T-cell (primary cell): ENCODE results near the gene DHDDS. TPM values are rescaled to one million over a fixed set of nuclear protein-coding genes. Genes with fewer than 3 reads are reported as not detected.

Experiments
- ATAC-seq, 4 experiments: fragments of 200-7000 bp in 3 of 4; fragments of 150-1000 bp in 1 of 4; cut with Tn5 transposase; replicated peaks in 1 of 4; 1 replicate in 3 of 4; 2 replicates in 1 of 4; pipeline ENCODE4 v1.10.0; 2021; ENCODE audit warnings: moderate library complexity in 3 of 4, mild to moderate bottlenecking in 2 of 4, moderate number of reproducible peaks in 1 of 4
- CTCF ChIA-PET, 2 donors: fragments of 300-600 bp; sonication (Branson Sonifier 250); formaldehyde crosslinking; loops; one replicate each; lab custom pipeline; 2022; ENCODE audit warnings: antibody characterized with exemption in 2 of 2; lab: Charles Lee
- POLR2A ChIA-PET, 2 donors: fragments of 300-600 bp; sonication (Branson Sonifier 250); formaldehyde crosslinking; loops; one replicate each; lab custom pipeline; 2022; ENCODE audit warnings: antibody characterized with exemption in 2 of 2; lab: Charles Lee
- DNase-seq, 35 experiments: peaks; one replicate each; pipeline versions ENCODE4 v3.0.0 to v3.0.0-alpha.2; 2013 to 2023
- H3K27ac ChIP-seq: one replicate; pipeline ENCODE4 v1.5.1; 2013; ENCODE audit warnings: low read length
- H3K27me3 ChIP-seq, 2 experiments: replicated peaks in 1 of 2; 1 replicate in 1 of 2; 2 replicates in 1 of 2; pipeline versions ENCODE4 v1.6.1 to v1.7.0; 2013; ENCODE audit warnings: low read length in 1 of 2, mixed read lengths in 1 of 2; ENCODE audit not compliant: control insufficient read depth in 2 of 2, insufficient read depth in 2 of 2; ENCODE audit errors: extremely low read depth in 1 of 2
- H3K36me3 ChIP-seq, 2 donors: 1 replicate in 1 of 2; 2 replicates in 1 of 2; pipeline versions ENCODE4 v1.6.1 to v1.7.0; 2013; ENCODE audit warnings: low read length in 1 of 2; ENCODE audit not compliant: control insufficient read depth in 2 of 2, insufficient read depth in 1 of 2; ENCODE audit errors: extremely low read depth in 1 of 2
- H3K4me1 ChIP-seq, 2 experiments: 1 replicate in 1 of 2; 2 replicates in 1 of 2; pipeline versions ENCODE4 v1.6.1 to v1.7.0; 2013; ENCODE audit warnings: low read length in 2 of 2, mixed read lengths in 1 of 2; ENCODE audit not compliant: insufficient read depth in 2 of 2, control insufficient read depth in 1 of 2; ENCODE audit errors: extremely low read depth in 1 of 2
- H3K4me3 ChIP-seq, 2 donors: 1 replicate in 1 of 2; 2 replicates in 1 of 2; pipeline versions ENCODE4 v1.5.1 to v1.7.0; 2013; ENCODE audit warnings: mild to moderate bottlenecking in 2 of 2, low read length in 1 of 2, moderate library complexity in 1 of 2; ENCODE audit not compliant: control insufficient read depth in 1 of 2; ENCODE audit errors: extremely low read depth in 1 of 2
- H3K9me3 ChIP-seq: 2 replicates; pipeline ENCODE4 v1.7.0; 2013
- H3K27ac Mint-ChIP-seq, 2 donors: one replicate each; pipeline ENCODE4 v1.8.0; 2020 to 2021; ENCODE audit warnings: mild to moderate bottlenecking in 2 of 2, mixed read lengths in 2 of 2
- H3K27me3 Mint-ChIP-seq, 2 donors: one replicate each; pipeline ENCODE4 v1.8.0; 2021 to 2022; ENCODE audit warnings: mixed read lengths in 2 of 2
- H3K36me3 Mint-ChIP-seq: one replicate; pipeline ENCODE4 v1.8.0; 2021; ENCODE audit warnings: mixed read lengths
- H3K4me1 Mint-ChIP-seq, 3 donors: one replicate each; pipeline ENCODE4 v1.8.0; 2020 to 2022; ENCODE audit warnings: mixed read lengths in 3 of 3, mild to moderate bottlenecking in 1 of 3
- H3K4me3 Mint-ChIP-seq, 3 donors: one replicate each; pipeline ENCODE4 v1.8.0; 2020 to 2022; ENCODE audit warnings: mild to moderate bottlenecking in 3 of 3, mixed read lengths in 3 of 3, moderate library complexity in 3 of 3
- H3K9me3 Mint-ChIP-seq, 3 donors: one replicate each; pipeline ENCODE4 v1.8.0; 2020 to 2022; ENCODE audit warnings: mixed read lengths in 3 of 3
- WGBS: methylation state at CpG from one replicate; pipeline ENCODE4 v1.1.5; 2013; ENCODE audit warnings: missing lambda C conversion rate; ENCODE audit not compliant: insufficient coverage; 5-methylcytosine and 5-hydroxymethylcytosine counted together
- total RNA-seq, 35 experiments: library from RNA in 6 of 35; stranded (reverse) in 6 of 35; fragments of 120-200 nt in 1 of 35; gene quantifications; one replicate each; pipeline versions ENCODE4 v1.2.1 to v1.2.4 and lab custom pipeline; 2013 to 2026

DHDDS gene
- total RNA-seq, 5 donors from 2014 or later (not counting 1 experiment from before 2014, with no cell fraction given) = 34.9 to 48.2 (median 42.9) TPM

- Histone ChIP-seq H3K9me3 (no peaks in the 10 kb centered on the region), H3K4me3 (no peak overlapping the region), H3K4me1 (peaks cover 18 to 22% of the 10 kb centered on the region in 2 experiments), H3K27me3 (no peaks in the 10 kb centered on the region), H3K36me3 (peaks cover 6 to 47% of the 10 kb centered on the region in 2 donors), H3K27ac (no peak overlapping the region)
- POLR2A ChIA-PET = no interaction called here
- Mint-ChIP-seq H3K27me3 (no peaks in the 10 kb centered on the region), H3K4me1 (peaks cover 38 to 47% (median 46%) of the 10 kb centered on the region in 3 donors), H3K36me3 (peaks cover 33% of the 10 kb centered on the region), H3K27ac (peak overlapping the region; percentile 52 to 63), H3K9me3 (no peaks in the 10 kb centered on the region), H3K4me3 (no peak overlapping the region)
- no peak for DNase-seq
- ATAC-seq = no peak
- no CpG with 5 or more reads among the region's 3 CpGs for WGBS
- CTCF ChIA-PET = no interaction called here
Observed at GRCh38 chr1:26475989-26476388, 43.9 kb downstream of the DHDDS start.

- CTCF ChIA-PET = no interaction called here
- Mint-ChIP-seq H3K36me3 (peaks cover 33% of the 10 kb centered on the region), H3K4me1 (peaks cover 30 to 40% (median 38%) of the 10 kb centered on the region in 3 donors), H3K27ac (peak overlapping the region in 1 of 2 donors; percentile 55), H3K27me3 (no peaks in the 10 kb centered on the region), H3K9me3 (no peaks in the 10 kb centered on the region), H3K4me3 (no peak overlapping the region)
- peaks cover 6 to 47% of the 10 kb centered on the region in 2 donors for H3K36me3 ChIP-seq
- POLR2A ChIA-PET = interaction anchor here in 1 of 2 donors (0.6 to 0.7 kb wide), 2 partner anchors 236 to 652 kb away, joined by 4 to 9 read pairs; no protein-coding TSS in a partner anchor
- H3K27ac ChIP-seq = no peak overlapping the region
- peaks cover 12 to 15% of the 10 kb centered on the region in 2 experiments for H3K4me1 ChIP-seq
- no peaks in the 10 kb centered on the region for H3K27me3 ChIP-seq
- H3K4me3 ChIP-seq = no peak overlapping the region
- no peak for DNase-seq
- no peak for ATAC-seq
- 67% methylated on average over 1 of the region's 4 CpGs for WGBS
- H3K9me3 ChIP-seq = no peaks in the 10 kb centered on the region
Observed at GRCh38 chr1:26476958-26477357, 44.8 kb downstream of the DHDDS start.

GRCh38 chr1:26477446-26478152 is 45.5 kb downstream of the DHDDS start:
- H3K27ac Mint-ChIP-seq = peak overlapping the region; percentile 56 to 73

GRCh38 chr1:26478159-26478558 is 46.0 kb downstream of the DHDDS start:
- Mint-ChIP-seq H3K27me3 (no peaks in the 10 kb centered on the region), H3K36me3 (peaks cover 33% of the 10 kb centered on the region), H3K4me1 (peaks cover 36 to 39% (median 37%) of the 10 kb centered on the region in 3 donors), H3K4me3 (no peak overlapping the region), H3K27ac (no peak overlapping the region), H3K9me3 (no peaks in the 10 kb centered on the region)
- ATAC-seq (no peak), DNase-seq (no peak)
- Histone ChIP-seq H3K4me1 (peaks cover 9 to 14% of the 10 kb centered on the region in 2 experiments), H3K36me3 (peaks cover 6 to 46% of the 10 kb centered on the region in 2 donors), H3K27ac (no peak overlapping the region), H3K27me3 (no peaks in the 10 kb centered on the region), H3K9me3 (no peaks in the 10 kb centered on the region), H3K4me3 (no peak overlapping the region)
- CTCF ChIA-PET = no interaction called here
- WGBS = no CpG with 5 or more reads among the region's 3 CpGs
- POLR2A ChIA-PET = no interaction called here

More at GRCh38 chr1:26477446-26478152, 45.5 kb downstream of the DHDDS start:
- no peak for DNase-seq
- no peaks in the 10 kb centered on the region for H3K9me3 ChIP-seq
- H3K27ac ChIP-seq = peak overlapping the region; percentile 23
- H3K36me3 Mint-ChIP-seq = peaks cover 33% of the 10 kb centered on the region
- no peak overlapping the region for H3K4me3 ChIP-seq
- H3K27me3 ChIP-seq = no peaks in the 10 kb centered on the region
- H3K4me1 Mint-ChIP-seq = peaks cover 32 to 40% (median 38%) of the 10 kb centered on the region in 3 donors
- peaks cover 6 to 47% of the 10 kb centered on the region in 2 donors for H3K36me3 ChIP-seq
- H3K4me1 ChIP-seq = peaks cover 11 to 15% of the 10 kb centered on the region in 2 experiments
- ChIA-PET POLR2A (interaction anchor here in 1 of 2 donors (0.7 kb wide), 1 partner anchor 653 kb away, joined by 4 read pairs; no protein-coding TSS in a partner anchor), CTCF (no interaction called here)
- no peaks in the 10 kb centered on the region for H3K9me3 Mint-ChIP-seq
- H3K27me3 Mint-ChIP-seq = no peaks in the 10 kb centered on the region
- no peak for ATAC-seq
- no peak overlapping the region for H3K4me3 Mint-ChIP-seq
- 96% methylated on average over 4 of the region's 8 CpGs for WGBS

- no CpG with 5 or more reads among the region's 6 CpGs for WGBS
- no peaks in the 10 kb centered on the region for H3K27me3 ChIP-seq
- Mint-ChIP-seq H3K4me3 (no peak overlapping the region), H3K27me3 (no peaks in the 10 kb centered on the region), H3K36me3 (peaks cover 30% of the 10 kb centered on the region), H3K9me3 (no peaks in the 10 kb centered on the region), H3K27ac (peak overlapping the region; percentile 17 to 50), H3K4me1 (peaks cover 28 to 33% (median 28%) of the 10 kb centered on the region in 3 donors)
- ATAC-seq = no peak
- peaks cover 1 to 6% of the 10 kb centered on the region in 2 experiments for H3K4me1 ChIP-seq
- no peak overlapping the region for H3K4me3 ChIP-seq
- no peaks in the 10 kb centered on the region for H3K9me3 ChIP-seq
- no peak overlapping the region for H3K27ac ChIP-seq
- CTCF ChIA-PET = interaction anchor here in 1 of 2 donors (0.5 to 0.9 kb wide), 2 partner anchors 309 to 328 kb away, joined by 4 to 6 read pairs; partner anchors contain the start of gene PIGV
- no peak for DNase-seq
- H3K36me3 ChIP-seq = peaks cover 6 to 38% of the 10 kb centered on the region in 2 donors
- POLR2A ChIA-PET = interaction anchor here in 1 of 2 donors (0.9 kb wide), 1 partner anchor 508 kb away, joined by 3 read pairs; no protein-coding TSS in a partner anchor
Observed at GRCh38 chr1:26478988-26479387, 46.9 kb downstream of the DHDDS start.

GRCh38 chr1:26482921-26483320 is 50.8 kb downstream of the DHDDS start:
- ATAC-seq = no peak
- WGBS = 89% methylated on average over 2 of the region's 2 CpGs
- H3K4me1 Mint-ChIP-seq = peaks cover 0 to 9% (median 8%) of the 10 kb centered on the region in 3 donors

More at GRCh38 chr1:26482921-26483320, 50.8 kb downstream of the DHDDS start:
- no peaks in the 10 kb centered on the region for H3K27me3 Mint-ChIP-seq
- ChIA-PET POLR2A (no interaction called here), CTCF (interaction anchor here in 1 of 2 donors (0.5 kb wide), 1 partner anchor 200 kb away, joined by 4 read pairs; no protein-coding TSS in a partner anchor)
- H3K27ac Mint-ChIP-seq = peak overlapping the region; percentile 36 to 65
- Histone ChIP-seq H3K4me3 (no peak overlapping the region), H3K27me3 (no peaks in the 10 kb centered on the region), H3K4me1 (no peaks in the 10 kb centered on the region), H3K9me3 (no peaks in the 10 kb centered on the region), H3K36me3 (peaks cover 0 to 5% of the 10 kb centered on the region in 2 donors), H3K27ac (no peak overlapping the region)
- no peaks in the 10 kb centered on the region for H3K9me3 Mint-ChIP-seq
- H3K4me3 Mint-ChIP-seq = no peak overlapping the region
- no peak for DNase-seq
- peaks cover 5% of the 10 kb centered on the region for H3K36me3 Mint-ChIP-seq
